MCF 10A (cell line): Measurements from ENCODE around the gene COG2. TPM values are rescaled to one million over a fixed set of nuclear protein-coding genes. Genes with fewer than 3 reads are reported as not detected.
"Not testable (repeated sequence)": the region's sequence is repeated elsewhere in the genome, so short reads cannot be mapped to it uniquely, and the experiment has no call there.

ENCODE experiments used
- BruUV-seq: library from RNA; stranded (reverse); fragments of 400-500 nt; replicated peaks from 2 replicates; lab custom pipeline; 2021; lab: Mats Ljungman, UMichigan
- CTCF ChIA-PET: fragments of 300-600 bp; sonication (Branson Sonifier 250); formaldehyde crosslinking; extraction: SDS; loops from one replicate; lab custom pipeline; 2021; ENCODE audit warnings: antibody characterized with exemption, inconsistent platforms; lab: Yijun Ruan, JAX
- POLR2A ChIA-PET: fragments of 300-600, 350-650 bp; sonication (Branson Sonifier 250); formaldehyde crosslinking; extraction: SDS; loops from one replicate; lab custom pipeline; 2020; ENCODE audit warnings: antibody characterized with exemption, inconsistent platforms; lab: Yijun Ruan, JAX
- DNase-seq: peaks from one replicate; pipeline ENCODE4 v3.0.0-alpha.2; 2018; ENCODE audit not compliant: unreplicated experiment
- H3K27ac Mint-ChIP-seq: one replicate; pipeline ENCODE4 v1.8.0; 2022; ENCODE audit warnings: mild to moderate bottlenecking, low read depth, mixed read lengths; ENCODE audit not compliant: unreplicated experiment
- H3K27me3 Mint-ChIP-seq: one replicate; pipeline ENCODE4 v1.8.0; 2022; ENCODE audit warnings: mixed read lengths; ENCODE audit not compliant: insufficient read depth, unreplicated experiment
- H3K36me3 Mint-ChIP-seq: one replicate; pipeline ENCODE4 v1.8.0; 2022; ENCODE audit warnings: mild to moderate bottlenecking, moderate library complexity, mixed read lengths; ENCODE audit not compliant: insufficient read depth, unreplicated experiment
- H3K4me1 Mint-ChIP-seq: one replicate; pipeline ENCODE4 v1.8.0; 2022; ENCODE audit warnings: mixed read lengths; ENCODE audit not compliant: insufficient read depth, unreplicated experiment
- H3K4me3 Mint-ChIP-seq: one replicate; pipeline ENCODE4 v1.8.0; 2022; ENCODE audit warnings: mild to moderate bottlenecking, moderate library complexity, mixed read lengths; ENCODE audit not compliant: unreplicated experiment
- H3K9me3 Mint-ChIP-seq: one replicate; pipeline ENCODE4 v1.8.0; 2022; ENCODE audit warnings: mixed read lengths; ENCODE audit not compliant: unreplicated experiment
- intact Hi-C: fragments of 100-400 bp; cut with micrococcal nuclease; formaldehyde crosslinking; loops from 2 replicates; pipeline ENCODE4 v1.14.1; 2022
- total RNA-seq: library from RNA; stranded (reverse); gene quantifications from 2 replicates; pipeline ENCODE4 v1.2.3, GENCODE V29; 2022
- TF ChIP-seq, protein P1 (sequence below): fragments of 200-600 bp; IDR thresholded peaks from one replicate; pipeline ENCODE4 v1.8.0; 2022; ENCODE audit warnings: antibody characterized with exemption, mild to moderate bottlenecking; ENCODE audit not compliant: unreplicated experiment

COG2 gene
- total RNA-seq, 1 experiment from 2014 or later: 46.7 TPM

GRCh38 chr1:230698130-230698529 lies 55.8 kb downstream of the COG2 start:
- no peaks in the 10 kb centered on the region for H3K9me3 Mint-ChIP-seq
- BruUV-seq: no TSS peak
- no peak overlapping the region for H3K27ac Mint-ChIP-seq
- no peak overlapping the region for H3K4me3 Mint-ChIP-seq
- intact Hi-C loops: no loop called here
- DNase-seq: no peak
- TF ChIP-seq, protein P1, sequence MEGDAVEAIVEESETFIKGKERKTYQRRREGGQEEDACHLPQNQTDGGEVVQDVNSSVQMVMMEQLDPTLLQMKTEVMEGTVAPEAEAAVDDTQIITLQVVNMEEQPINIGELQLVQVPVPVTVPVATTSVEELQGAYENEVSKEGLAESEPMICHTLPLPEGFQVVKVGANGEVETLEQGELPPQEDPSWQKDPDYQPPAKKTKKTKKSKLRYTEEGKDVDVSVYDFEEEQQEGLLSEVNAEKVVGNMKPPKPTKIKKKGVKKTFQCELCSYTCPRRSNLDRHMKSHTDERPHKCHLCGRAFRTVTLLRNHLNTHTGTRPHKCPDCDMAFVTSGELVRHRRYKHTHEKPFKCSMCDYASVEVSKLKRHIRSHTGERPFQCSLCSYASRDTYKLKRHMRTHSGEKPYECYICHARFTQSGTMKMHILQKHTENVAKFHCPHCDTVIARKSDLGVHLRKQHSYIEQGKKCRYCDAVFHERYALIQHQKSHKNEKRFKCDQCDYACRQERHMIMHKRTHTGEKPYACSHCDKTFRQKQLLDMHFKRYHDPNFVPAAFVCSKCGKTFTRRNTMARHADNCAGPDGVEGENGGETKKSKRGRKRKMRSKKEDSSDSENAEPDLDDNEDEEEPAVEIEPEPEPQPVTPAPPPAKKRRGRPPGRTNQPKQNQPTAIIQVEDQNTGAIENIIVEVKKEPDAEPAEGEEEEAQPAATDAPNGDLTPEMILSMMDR: no peak
- H3K36me3 Mint-ChIP-seq: peaks cover 16% of the 10 kb centered on the region
- POLR2A ChIA-PET: interaction anchor here (0.6 to 1.2 kb wide), 2 partner anchors 219 to 1340 kb away, joined by 4 to 5 read pairs; no protein-coding TSS in a partner anchor
- H3K27me3 Mint-ChIP-seq: peaks cover 14% of the 10 kb centered on the region
- H3K4me1 Mint-ChIP-seq: no peaks in the 10 kb centered on the region
- CTCF ChIA-PET: interaction anchor here (0.6 to 1.4 kb wide), 4 partner anchors 15 to 131 kb away, joined by 3 to 4 read pairs (median 4); partner anchors contain the start of gene COG2

GRCh38 chr1:230698964-230699363 lies 56.7 kb downstream of the COG2 start:
- H3K36me3 Mint-ChIP-seq, H3K4me3 Mint-ChIP-seq, H3K27ac Mint-ChIP-seq, H3K4me1 Mint-ChIP-seq, BruUV-seq, H3K9me3 Mint-ChIP-seq, intact Hi-C loops, DNase-seq: not testable (repeated sequence)
- ChIA-PET CTCF (interaction anchor here (1.0 kb wide), 1 partner anchor 16 kb away, joined by 4 read pairs; no protein-coding TSS in a partner anchor), POLR2A (interaction anchor here (1.1 to 1.2 kb wide), 2 partner anchors 11 to 218 kb away, joined by 3 to 4 read pairs; no protein-coding TSS in a partner anchor)
- H3K27me3 Mint-ChIP-seq: peaks cover 14% of the 10 kb centered on the region

GRCh38 chr1:230699716-230700115 lies 57.4 kb downstream of the COG2 start:
- intact Hi-C loops: no loop called here
- POLR2A ChIA-PET: interaction anchor here (1.1 kb wide), 1 partner anchor 12 kb away, joined by 3 read pairs; no protein-coding TSS in a partner anchor
- CTCF ChIA-PET: interaction anchor here (0.6 kb wide), 1 partner anchor 58 kb away, joined by 3 read pairs; the partner anchor contains the start of gene COG2

DNA sequence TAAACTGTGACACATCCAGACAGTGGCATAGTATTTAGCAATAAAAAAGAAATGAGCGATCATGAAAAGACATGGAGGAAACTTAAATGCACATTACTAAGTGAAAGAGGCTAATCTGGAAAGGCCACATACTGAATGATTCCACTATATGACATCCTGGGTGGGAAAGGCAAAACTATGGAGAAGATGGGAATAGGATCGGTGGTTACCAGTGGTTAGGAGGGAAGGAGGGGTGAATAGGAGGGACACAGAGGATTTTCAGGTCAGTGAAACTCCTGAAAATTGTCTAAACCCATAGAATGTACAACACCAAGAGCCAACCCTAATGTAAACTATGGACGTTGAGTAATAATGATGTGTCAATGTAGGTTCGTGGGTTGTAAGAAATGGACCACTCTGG lies 57.9 kb downstream of the COG2 start:
- peaks cover 14% of the 10 kb centered on the region for H3K27me3 Mint-ChIP-seq

More at GRCh38 chr1:230699716-230700115, 57.4 kb downstream of the COG2 start:
- TF ChIP-seq, protein P1: no peak
- Mint-ChIP-seq H3K4me3 (no peak overlapping the region), H3K9me3 (no peaks in the 10 kb centered on the region), H3K27me3 (peaks cover 14% of the 10 kb centered on the region), H3K27ac (no peak overlapping the region), H3K4me1 (no peaks in the 10 kb centered on the region), H3K36me3 (peaks cover under 1% of the 10 kb centered on the region)
- no peak for DNase-seq
- no TSS peak for BruUV-seq

More for the DNA sequence above, 57.9 kb downstream of the COG2 start:
- DNase-seq: no peak
- no peaks in the 10 kb centered on the region for H3K36me3 Mint-ChIP-seq
- H3K9me3 Mint-ChIP-seq: no peaks in the 10 kb centered on the region
- H3K4me3 Mint-ChIP-seq: no peak overlapping the region
- intact Hi-C loops: no loop called here
- TF ChIP-seq, protein P1: no peak
- H3K4me1 Mint-ChIP-seq: no peaks in the 10 kb centered on the region
- BruUV-seq: no TSS peak
- H3K27ac Mint-ChIP-seq: no peak overlapping the region
- ChIA-PET CTCF (no interaction called here), POLR2A (no interaction called here)
